Gastroesophageal sphincter (tissue), 4 donors: ENCODE data around the gene SPEF2. TPM values are rescaled to one million over a fixed set of nuclear protein-coding genes. Genes with fewer than 3 reads are reported as not detected.

Experiments
- ATAC-seq: fragments of 150-250 bp; one replicate; pipeline ENCODE4 v1.9.1; 2016; ENCODE audit warnings: mild to moderate bottlenecking, moderate library complexity
- H3K27ac ChIP-seq, 4 donors: fragments of 200-600 bp; sonication (generic) in 3 of 4; 1 replicate in 3 of 4; 2 replicates in 1 of 4; pipeline ENCODE4 v1.5.1; 2016 to 2019
- H3K27me3 ChIP-seq: fragments of 200-600 bp; sonication (generic); one replicate; pipeline ENCODE4 v1.5.1; 2019
- H3K36me3 ChIP-seq, 2 donors: fragments of 200-600 bp; sonication (generic); one replicate each; pipeline ENCODE4 v1.5.1; 2019; ENCODE audit warnings: control low read depth in 1 of 2
- H3K4me1 ChIP-seq, 3 donors: fragments of 200-600 bp; sonication (generic); 1 replicate in 2 of 3; 2 replicates in 1 of 3; pipeline ENCODE4 v1.5.1; 2016 to 2019; ENCODE audit warnings: control low read depth in 2 of 3
- H3K4me3 ChIP-seq, 2 donors: fragments of 200-600 bp; sonication (generic); one replicate each; pipeline ENCODE4 v1.5.1; 2019; ENCODE audit warnings: mild to moderate bottlenecking in 1 of 2, moderate library complexity in 1 of 2
- H3K9me3 ChIP-seq, 3 donors: fragments of 200-600 bp; sonication (generic); one replicate each; pipeline ENCODE4 v1.5.1; 2017 to 2019; ENCODE audit warnings: control low read depth in 2 of 3
- CTCF ChIP-seq, 4 experiments: fragments of 200-600 bp in 2 of 4; fragments of 450-650 bp in 2 of 4; sonication (generic) in 1 of 4; IDR thresholded peaks; one replicate each; pipeline ENCODE4 v1.5.1; 2017 to 2019; ENCODE audit warnings: antibody characterized with exemption in 4 of 4, mild to moderate bottlenecking in 2 of 4, moderate library complexity in 2 of 4
- EP300 ChIP-seq: sonication (generic); formaldehyde crosslinking; IDR thresholded peaks from one replicate; pipeline ENCODE4 v1.6.1; 2017; ENCODE audit warnings: antibody characterized with exemption, mild to moderate bottlenecking
- POLR2A ChIP-seq, 2 donors: fragments of 450-650 bp; IDR thresholded peaks; one replicate each; pipeline ENCODE4 v1.6.1; 2017; ENCODE audit warnings: antibody characterized with exemption in 2 of 2, mild to moderate bottlenecking in 2 of 2, moderate library complexity in 1 of 2
- POLR2AphosphoS5 ChIP-seq: sonication (generic); formaldehyde crosslinking; IDR thresholded peaks from one replicate; pipeline ENCODE4 v1.6.1; 2017; ENCODE audit warnings: antibody characterized with exemption
- WGBS, 2 donors: methylation state at CpG; one replicate each; pipeline ENCODE4 v1.1.5; 2018; ENCODE audit warnings: low coverage in 1 of 2; 5-methylcytosine and 5-hydroxymethylcytosine counted together
- total RNA-seq, 4 donors: library from RNA; depleted of rRNA; stranded (reverse); fragments of >200 nt; gene quantifications; one replicate each; pipeline ENCODE4 v1.1.0, GENCODE V29; 2016

SPEF2 gene
- total RNA-seq, 4 donors from 2014 or later: 2.1 to 5.8 (median 3.1) TPM

DNA sequence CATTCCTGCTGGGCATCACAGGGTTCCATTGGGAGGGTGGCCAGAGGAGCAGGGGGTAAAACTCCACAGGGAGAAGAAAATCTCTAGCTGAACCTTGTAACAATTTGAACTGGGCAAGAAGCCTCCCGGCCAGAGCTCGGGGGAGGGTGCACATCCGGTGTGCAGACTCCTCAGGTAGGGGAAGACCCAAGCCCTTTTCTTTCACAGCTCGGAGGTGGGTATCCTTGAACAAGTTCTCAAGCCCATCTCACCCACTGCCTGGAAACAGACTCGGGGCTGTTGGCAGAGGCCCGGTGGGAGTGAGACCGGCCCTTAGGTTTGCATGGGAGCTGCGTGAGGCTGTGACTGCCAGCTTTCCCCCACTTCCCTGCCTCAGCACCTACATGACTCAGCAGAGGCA is 127.5 kb downstream of the SPEF2 start:
- no peaks in the 10 kb centered on the region for H3K4me1 ChIP-seq
- no peak for TF ChIP-seq CTCF (IDR thresholded peaks at IDR 0.05)
- TF ChIP-seq EP300: no peak
- TF ChIP-seq POLR2A (IDR thresholded peaks at IDR 0.05): no peak
- no peak for TF ChIP-seq POLR2AphosphoS5
- no peak overlapping the region for H3K27ac ChIP-seq
- WGBS, 2 donors: 94% methylated on average over 7 of the region's 8 CpGs; no CpG with 5 or more reads in 1 of the 2 donors
- no peaks in the 10 kb centered on the region for H3K27me3 ChIP-seq
- H3K4me3 ChIP-seq: no peak overlapping the region
- no peak for ATAC-seq
- H3K9me3 ChIP-seq: peaks cover 0 to 6% (median 0%) of the 10 kb centered on the region in 3 donors
- H3K36me3 ChIP-seq: no peaks in the 10 kb centered on the region

- Histone ChIP-seq H3K4me3 (no peak overlapping the region), H3K27me3 (no peaks in the 10 kb centered on the region), H3K36me3 (no peaks in the 10 kb centered on the region), H3K4me1 (no peaks in the 10 kb centered on the region), H3K9me3 (peaks cover 0 to 6% (median 0%) of the 10 kb centered on the region in 3 donors), H3K27ac (no peak overlapping the region)
- TF ChIP-seq CTCF (IDR thresholded peaks at IDR 0.05) (no peak), POLR2A (IDR thresholded peaks at IDR 0.05) (no peak), EP300 (no peak), POLR2AphosphoS5 (no peak)
- ATAC-seq: no peak
- 75 to 84% methylated on average over 2 of the region's 3 CpGs for WGBS, 2 donors
These were observed 128.0 kb downstream of the SPEF2 start for GRCh38 chr5:35745660-35746059.

- Histone ChIP-seq H3K27me3 (no peaks in the 10 kb centered on the region), H3K27ac (no peak overlapping the region), H3K9me3 (peaks cover 0 to 6% (median 0%) of the 10 kb centered on the region in 3 donors), H3K36me3 (no peaks in the 10 kb centered on the region), H3K4me1 (no peaks in the 10 kb centered on the region), H3K4me3 (no peak overlapping the region)
- 87 to 98% methylated on average over 5 of the region's 6 CpGs for WGBS, 2 donors
- ATAC-seq: no peak
- TF ChIP-seq CTCF (IDR thresholded peaks at IDR 0.05) (no peak), EP300 (no peak), POLR2A (IDR thresholded peaks at IDR 0.05) (no peak), POLR2AphosphoS5 (no peak)
These were observed 134.3 kb downstream of the SPEF2 start for GRCh38 chr5:35752012-35752411.

DNA sequence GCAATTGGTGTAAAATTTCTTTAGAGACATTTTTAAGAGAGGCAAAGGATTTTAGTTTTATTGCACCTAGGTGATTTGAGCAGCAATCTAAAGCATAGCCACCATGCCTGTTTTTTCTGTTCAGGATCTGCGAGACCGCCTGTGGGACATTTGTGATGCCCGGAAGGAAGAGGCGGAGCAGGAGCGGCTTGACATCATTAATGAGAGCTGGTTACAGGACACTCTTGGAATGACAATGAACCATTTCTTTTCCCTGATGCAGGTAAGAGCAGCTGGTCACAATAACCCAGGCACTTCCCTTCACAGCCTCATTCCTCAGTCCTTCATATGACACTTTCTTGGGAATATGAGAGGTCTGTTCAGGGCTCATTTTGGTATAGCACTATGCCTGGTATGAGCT is 135.8 kb downstream of the SPEF2 start:
- no peak overlapping the region for H3K27ac ChIP-seq
- H3K27me3 ChIP-seq: no peaks in the 10 kb centered on the region
- TF ChIP-seq POLR2AphosphoS5 (no peak), EP300 (no peak), POLR2A (IDR thresholded peaks at IDR 0.05) (no peak), CTCF (IDR thresholded peaks at IDR 0.05) (no peak)
- no peaks in the 10 kb centered on the region for H3K4me1 ChIP-seq
- ATAC-seq: no peak
- H3K36me3 ChIP-seq: no peaks in the 10 kb centered on the region
- WGBS, 2 donors: 74 to 76% methylated on average over 5 of the region's 5 CpGs
- H3K4me3 ChIP-seq: no peak overlapping the region
- no peaks in the 10 kb centered on the region for H3K9me3 ChIP-seq

- H3K27ac ChIP-seq: no peak overlapping the region
- TF ChIP-seq CTCF (IDR thresholded peaks at IDR 0.05): no peak
- 11 to 24% methylated on average over 1 of the region's 1 CpG for WGBS, 2 donors
- H3K4me3 ChIP-seq: no peak overlapping the region
- no peaks in the 10 kb centered on the region for H3K4me1 ChIP-seq
- no peak for ATAC-seq
- no peaks in the 10 kb centered on the region for H3K36me3 ChIP-seq
- H3K9me3 ChIP-seq: no peaks in the 10 kb centered on the region
- no peaks in the 10 kb centered on the region for H3K27me3 ChIP-seq
These were observed 136.8 kb downstream of the SPEF2 start for GRCh38 chr5:35754481-35754880.
